K562 (cell line): ENCODE data around the gene PRKG1. TPM values are rescaled to one million over a fixed set of nuclear protein-coding genes. Genes with fewer than 3 reads are reported as not detected.

Experiments
- ATAC-seq: fragments of 200-7000 bp; cut with Tn5 transposase; 3 replicates; pipeline ENCODE4 v1.9.1; 2020; ENCODE audit warnings: moderate library complexity
- BruUV-seq: library from RNA; stranded (reverse); fragments of 400-500 nt; replicated peaks from 2 replicates; lab custom pipeline; 2021; lab: Mats Ljungman, UMichigan
- CTCF ChIA-PET: fragments of 300-600 bp; formaldehyde crosslinking; extraction: SDS; loops from one replicate; lab custom pipeline; 2021; ENCODE audit warnings: low intra/inter-chr PET ratio; lab: Yijun Ruan, JAX
- POLR2A ChIA-PET: fragments of 300-600, 350-650 bp; sonication (Branson Sonifier 250); formaldehyde crosslinking; extraction: SDS; loops from one replicate; lab custom pipeline; 2021; ENCODE audit warnings: antibody characterized with exemption, inconsistent platforms; lab: Yijun Ruan, JAX
- DNase-seq, 4 experiments: peaks; one replicate each; pipeline versions ENCODE4 v3.0.0 to v3.0.0-alpha.2; 2011 to 2018; ENCODE audit warnings: low spot score in 3 of 4, mixed read lengths in 3 of 4; ENCODE audit errors: extremely low read depth in 1 of 4
- FAIRE-seq: peaks from 2 replicates; lab custom pipeline; 2011; peaks lifted over from hg19 to GRCh38; lab: Jason Lieb, UNC
- H2AFZ ChIP-seq: 2 replicates; pipeline ENCODE4 v1.6.0; 2011; ENCODE audit warnings: low read depth, low read length, control low read depth, inconsistent platforms
- H3K27ac ChIP-seq: fragments of 200-600 bp; 3 replicates; pipeline ENCODE4 v1.8.0; 2011; ENCODE audit warnings: low read depth, mild to moderate bottlenecking, control low read depth, inconsistent platforms, low read length, moderate library complexity, mixed read lengths; ENCODE audit errors: extremely low read depth
- H3K27me3 ChIP-seq, 2 experiments: fragments of 300-600 bp in 1 of 2; 2 replicates in 1 of 2; 3 replicates in 1 of 2; pipeline versions ENCODE4 v1.6.0 to v1.8.0; 2011; ENCODE audit warnings: inconsistent platforms in 2 of 2, low read length in 2 of 2, mild to moderate bottlenecking in 1 of 2, mixed read lengths in 1 of 2, moderate library complexity in 1 of 2; ENCODE audit not compliant: control insufficient read depth in 2 of 2, insufficient read depth in 2 of 2
- H3K36me3 ChIP-seq: fragments of 300-600 bp; 3 replicates; pipeline ENCODE4 v1.8.0; 2011; ENCODE audit warnings: mild to moderate bottlenecking, low read length, inconsistent platforms; ENCODE audit not compliant: control insufficient read depth, insufficient read depth
- H3K4me1 ChIP-seq, 2 experiments: fragments of 200-600 bp in 1 of 2; replicated peaks in 1 of 2; 2 replicates in 1 of 2; 3 replicates in 1 of 2; pipeline versions ENCODE4 v1.5.1 to v1.8.0; 2011; ENCODE audit warnings: inconsistent platforms in 2 of 2, low read length in 2 of 2, mild to moderate bottlenecking in 1 of 2, mixed read lengths in 1 of 2, moderate library complexity in 1 of 2; ENCODE audit not compliant: control insufficient read depth in 2 of 2, insufficient read depth in 2 of 2
- H3K4me2 ChIP-seq: 2 replicates; pipeline ENCODE4 v1.6.1; 2011; ENCODE audit warnings: low read length, control low read depth, inconsistent platforms, mixed read lengths; ENCODE audit not compliant: insufficient read depth
- H3K4me3 ChIP-seq: fragments of 200-600 bp; sonication (generic), shearing (Covaris generic); 2 replicates; pipeline ENCODE4 v1.5.1; 2016; ENCODE audit warnings: control low read depth, inconsistent platforms
- H3K79me2 ChIP-seq: fragments of 200-600 bp; 3 replicates; pipeline ENCODE4 v1.8.0; 2011; ENCODE audit warnings: low read length, inconsistent platforms; ENCODE audit not compliant: control insufficient read depth, insufficient read depth
- H3K9ac ChIP-seq, 2 experiments: 2 replicates each; pipeline versions ENCODE4 v1.6.0 to v1.6.1; 2011; ENCODE audit warnings: low read depth in 2 of 2, low read length in 2 of 2, control low read depth in 1 of 2, inconsistent platforms in 1 of 2, mild to moderate bottlenecking in 1 of 2, mixed read lengths in 1 of 2; ENCODE audit not compliant: insufficient read depth in 1 of 2
- H3K9me1 ChIP-seq: one replicate; pipeline ENCODE4 v1.6.0; 2011; ENCODE audit warnings: inconsistent platforms, mild to moderate bottlenecking, low read length, moderate library complexity; ENCODE audit not compliant: control insufficient read depth, insufficient read depth
- H3K9me3 ChIP-seq: replicated peaks from 2 replicates; pipeline ENCODE4 v1.5.1; 2011; ENCODE audit warnings: low read depth, low read length, inconsistent platforms; ENCODE audit not compliant: control insufficient read depth, insufficient read depth
- H4K20me1 ChIP-seq: replicated peaks from 2 replicates; pipeline ENCODE4 v1.6.1; 2011; ENCODE audit warnings: low read length, inconsistent platforms, mixed read lengths; ENCODE audit not compliant: control insufficient read depth, insufficient read depth
- CREB1 ChIP-seq, 2 experiments: sonication (generic) in 1 of 2; formaldehyde crosslinking in 1 of 2; IDR thresholded peaks; 2 replicates each; pipeline versions ENCODE4 v1.6.1 to v1.8.0; 2012 to 2022; ENCODE audit warnings: inconsistent platforms in 1 of 2, mild to moderate bottlenecking in 1 of 2, missing genetic modification reagents in 1 of 2, moderate library complexity in 1 of 2
- IRF1 ChIP-seq: sonication (generic); formaldehyde crosslinking; IDR thresholded peaks from 2 replicates; pipeline ENCODE4 v1.8.0; 2022; ENCODE audit warnings: missing genetic modification reagents, mild to moderate bottlenecking, borderline replicate concordance
- JUN ChIP-seq, 2 experiments: sonication (generic) in 1 of 2; formaldehyde crosslinking in 1 of 2; IDR thresholded peaks; 2 replicates each; pipeline versions ENCODE4 v1.6.1 to v1.8.0; 2012 to 2022; ENCODE audit warnings: borderline replicate concordance in 2 of 2, mild to moderate bottlenecking in 2 of 2, improper control_type of control experiment in 1 of 2, low read depth in 1 of 2, low read length in 1 of 2, missing genetic modification reagents in 1 of 2
- PCBP1 ChIP-seq: fragments of 200-400 bp; formaldehyde crosslinking; IDR thresholded peaks from 2 replicates; pipeline ENCODE4 v1.6.1; 2018; ENCODE audit warnings: mild to moderate bottlenecking, low read depth, low read length; ENCODE audit not compliant: poor library complexity, severe bottlenecking
- PHF20 ChIP-seq: fragments of 450-650 bp; IDR thresholded peaks from 2 replicates; pipeline ENCODE4 v1.6.1; 2018; ENCODE audit not compliant: partially characterized antibody
- TOE1 ChIP-seq, 2 experiments: fragments of 450-650 bp in 1 of 2; sonication (generic) in 1 of 2; formaldehyde crosslinking in 1 of 2; IDR thresholded peaks; 2 replicates each; pipeline versions ENCODE4 v1.7.1 to v1.8.0; 2016 to 2022; ENCODE audit warnings: borderline replicate concordance in 2 of 2, mild to moderate bottlenecking in 2 of 2, antibody characterized with exemption in 1 of 2, inconsistent platforms in 1 of 2, low read depth in 1 of 2, missing genetic modification reagents in 1 of 2, moderate library complexity in 1 of 2
- TSHZ1 ChIP-seq: fragments of 250-450 bp; sonication (Bioruptor Pico); IDR thresholded peaks from 2 replicates; pipeline ENCODE4 v1.4.0; 2020; ENCODE audit warnings: mild to moderate bottlenecking, moderate library complexity
- ZNF232 ChIP-seq: sonication (generic); formaldehyde crosslinking; IDR thresholded peaks from 2 replicates; pipeline ENCODE4 v1.8.0; 2022; ENCODE audit warnings: mild to moderate bottlenecking, missing genetic modification reagents
- ZNF644 ChIP-seq: fragments of 200-800 bp; sonication (Bioruptor generic); IDR thresholded peaks from 2 replicates; pipeline ENCODE4 v1.6.1; 2016; ENCODE audit warnings: low read depth, missing genetic modification characterization, missing compliant biosample characterization
- WGBS: fragments of 100-300 bp; shearing (Covaris generic); methylation state at CpG from one replicate; pipeline ENCODE4 v1.1.6; 2016; ENCODE audit warnings: low coverage, mixed read lengths; ENCODE audit not compliant: insufficient coverage; ENCODE audit errors: missing lambda C conversion rate; 5-methylcytosine and 5-hydroxymethylcytosine counted together
- in situ Hi-C: fragments of 300-500 bp; cut with MboI; formaldehyde crosslinking; loops from 4 replicates; pipeline ENCODE4 v1.15.0; 2018; ENCODE audit warnings: inconsistent platforms, mixed read lengths
- intact Hi-C: fragments of 100-400 bp; cut with micrococcal nuclease; formaldehyde crosslinking; loops from 2 replicates; pipeline ENCODE4 v1.14.2; 2022
- polyA plus RNA-seq, 8 experiments: library from polyadenylated mRNA; depleted of rRNA in 4 of 8; stranded (reverse) in 5 of 8; unstranded in 3 of 8; fragments of >200 nt; fragmentation: Nextera tagmentation in 2 of 8; fragmentation: Illumina TruSeq in 1 of 8; extraction: Ambion mirVana in 2 of 8; extraction: Trizol in 1 of 8; gene quantifications; 2 replicates each; pipeline versions ENCODE4 v1.2.1 to v1.2.3, GENCODE V29; 2011 to 2014; ENCODE audit warnings: inconsistent platforms in 1 of 8, missing spikeins in 1 of 8
- total RNA-seq, 7 experiments: library from RNA; depleted of rRNA in 6 of 7; stranded (reverse); fragments of >200 nt in 6 of 7; fragmentation: Illumina TruSeq in 2 of 7; extraction: Trizol in 2 of 7; gene quantifications; 2 replicates each; pipeline versions ENCODE4 v1.2.1 to v1.2.3, GENCODE V29; 2011 to 2021; ENCODE audit warnings: low replicate concordance in 1 of 7
- TF ChIP-seq, protein P1 (sequence below): fragments of 450-650 bp; IDR thresholded peaks from 2 replicates; pipeline ENCODE4 v1.6.1; 2017; ENCODE audit warnings: mild to moderate bottlenecking, moderate library complexity

Gene PRKG1
- total and polyA plus RNA-seq, 9 of the 15 experiments (the other 6 are each of a cell fraction or from before 2014, with no cell fraction given), result 0.22 TPM; not detected in 8

GRCh38 chr10:51030480-51030879 is 43.8 kb upstream of the PRKG1 start:
- H3K4me2 ChIP-seq, result no peak overlapping the region
- DNase-seq (no peak), FAIRE-seq (no peak), ATAC-seq (no peak)
- H3K27me3 ChIP-seq, result no peaks in the 10 kb centered on the region
- in situ Hi-C loops, result no loop called here
- no peak overlapping the region for H3K27ac ChIP-seq
- no peaks in the 10 kb centered on the region for H3K36me3 ChIP-seq
- intact Hi-C loops, result no loop called here
- 0% methylated on average over 2 of the region's 2 CpGs for WGBS
- POLR2A ChIA-PET, result no interaction called here
- H3K9me1 ChIP-seq, result no peaks in the 10 kb centered on the region
- H3K9me3 ChIP-seq, result no peaks in the 10 kb centered on the region
- H3K79me2 ChIP-seq, result no peaks in the 10 kb centered on the region
- BruUV-seq, result no TSS peak
- no peak overlapping the region for H3K9ac ChIP-seq
- H3K4me3 ChIP-seq, result no peak overlapping the region
- no peaks in the 10 kb centered on the region for H4K20me1 ChIP-seq
- TF ChIP-seq PHF20 (no peak), ZNF232 (CRISPR knock-in tag) (no peak), JUN (IDR thresholded peaks at IDR 0.05; ENCODE audit: borderline replicate concordance, low read depth, low read length) (no peak), JUN (CRISPR knock-in tag; IDR thresholded peaks at IDR 0.05; ENCODE audit: borderline replicate concordance) (no peak), TSHZ1 (CRISPR knock-in tag) (no peak), PCBP1 (no peak), CREB1 (IDR thresholded peaks at IDR 0.05) (no peak), CREB1 (CRISPR knock-in tag; IDR thresholded peaks at IDR 0.05) (no peak), TOE1 (IDR thresholded peaks at IDR 0.05; ENCODE audit: borderline replicate concordance) (no peak), TOE1 (CRISPR knock-in tag; IDR thresholded peaks at IDR 0.05; ENCODE audit: borderline replicate concordance, low read depth) (no peak), ZNF644 (no peak), IRF1 (CRISPR knock-in tag) (no peak)
- TF ChIP-seq, protein P1, sequence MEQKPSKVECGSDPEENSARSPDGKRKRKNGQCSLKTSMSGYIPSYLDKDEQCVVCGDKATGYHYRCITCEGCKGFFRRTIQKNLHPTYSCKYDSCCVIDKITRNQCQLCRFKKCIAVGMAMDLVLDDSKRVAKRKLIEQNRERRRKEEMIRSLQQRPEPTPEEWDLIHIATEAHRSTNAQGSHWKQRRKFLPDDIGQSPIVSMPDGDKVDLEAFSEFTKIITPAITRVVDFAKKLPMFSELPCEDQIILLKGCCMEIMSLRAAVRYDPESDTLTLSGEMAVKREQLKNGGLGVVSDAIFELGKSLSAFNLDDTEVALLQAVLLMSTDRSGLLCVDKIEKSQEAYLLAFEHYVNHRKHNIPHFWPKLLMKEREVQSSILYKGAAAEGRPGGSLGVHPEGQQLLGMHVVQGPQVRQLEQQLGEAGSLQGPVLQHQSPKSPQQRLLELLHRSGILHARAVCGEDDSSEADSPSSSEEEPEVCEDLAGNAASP, result no peak
- TF ChIP-seq, all 486 proteins: peak for 0
- CTCF ChIA-PET, result no interaction called here
- Histone ChIP-seq H3K4me1 (no peaks in the 10 kb centered on the region), H2AFZ (no peak overlapping the region)
